GM18873 (cell line): ENCODE data around the gene H6PD.

ENCODE experiments used
- ATAC-seq: cut with Tn5 transposase; IDR thresholded peaks from one replicate; pipeline ENCODE4 v1.9.1; 2021; ENCODE audit warnings: mild to moderate bottlenecking, moderate library complexity, moderate number of reproducible peaks; ENCODE audit not compliant: unreplicated experiment, low FRiP score

Gene H6PD

GRCh38 chr1:9203511-9203982 lies 31.0 kb upstream of the H6PD start:
- no peak for ATAC-seq

GRCh38 chr1:9204156-9204720 lies 30.3 kb upstream of the H6PD start:
- no peak for ATAC-seq

- ATAC-seq, result no peak
These were observed 27.5 kb upstream of the H6PD start for GRCh38 chr1:9207086-9207485.

- ATAC-seq, result no peak
These were observed 26.9 kb upstream of the H6PD start for GRCh38 chr1:9207715-9208114.

GRCh38 chr1:9211291-9211811 lies 23.2 kb upstream of the H6PD start:
- no peak for ATAC-seq

GRCh38 chr1:9212735-9213134 lies 21.8 kb upstream of the H6PD start:
- no peak for ATAC-seq

- ATAC-seq, result no peak
These were observed 20.6 kb upstream of the H6PD start for GRCh38 chr1:9213956-9214355.

- no peak for ATAC-seq
These were observed 15.7 kb upstream of the H6PD start for GRCh38 chr1:9218917-9219316.

GRCh38 chr1:9222846-9223625 lies 11.5 kb upstream of the H6PD start:
- no peak for ATAC-seq

GRCh38 chr1:9224664-9225410 lies 9.7 kb upstream of the H6PD start:
- no peak for ATAC-seq

- no peak for ATAC-seq
These were observed 9.2 kb upstream of the H6PD start for GRCh38 chr1:9225411-9225785.

- ATAC-seq, result no peak
These were observed 6.0 kb upstream of the H6PD start for GRCh38 chr1:9228609-9229008.

- no peak for ATAC-seq
These were observed 5.0 kb upstream of the H6PD start for GRCh38 chr1:9229549-9229948.

GRCh38 chr1:9230869-9231533 lies 3.6 kb upstream of the H6PD start:
- ATAC-seq, result no peak

- no peak for ATAC-seq
These were observed 2.8 kb upstream of the H6PD start for GRCh38 chr1:9231648-9232332.

- ATAC-seq, result no peak
These were observed 1.2 kb upstream of the H6PD start for GRCh38 chr1:9233241-9233941.

- no peak for ATAC-seq
These were observed 692 bp upstream of the H6PD start for GRCh38 chr1:9233942-9234222.

GRCh38 chr1:9235096-9235459 lies 504 bp downstream of the H6PD start:
- peak; percentile 32 for ATAC-seq

- no peak for ATAC-seq
These were observed 986 bp downstream of the H6PD start for GRCh38 chr1:9235560-9235959.

- ATAC-seq, result no peak
These were observed 3.6 kb downstream of the H6PD start for GRCh38 chr1:9238134-9238533.
